DOHH2 (cell line): ENCODE data around the gene CYP2A7.

Experiments
- EZH2phosphoT487 ChIP-seq: fragments of 200-600 bp; sonication (generic); IDR thresholded peaks from 2 replicates; pipeline ENCODE4 v1.6.1; 2017; ENCODE audit warnings: borderline replicate concordance, mild to moderate bottlenecking, antibody characterized with exemption, low read length, moderate library complexity, mixed read lengths
- TF ChIP-seq, protein P1 (sequence below): fragments of 200-600 bp; sonication (generic); IDR thresholded peaks from one replicate; pipeline ENCODE4 v1.5.1; 2014; ENCODE audit warnings: antibody characterized with exemption, mild to moderate bottlenecking, low read depth, low read length; ENCODE audit not compliant: poor library complexity, severe bottlenecking

DNA sequence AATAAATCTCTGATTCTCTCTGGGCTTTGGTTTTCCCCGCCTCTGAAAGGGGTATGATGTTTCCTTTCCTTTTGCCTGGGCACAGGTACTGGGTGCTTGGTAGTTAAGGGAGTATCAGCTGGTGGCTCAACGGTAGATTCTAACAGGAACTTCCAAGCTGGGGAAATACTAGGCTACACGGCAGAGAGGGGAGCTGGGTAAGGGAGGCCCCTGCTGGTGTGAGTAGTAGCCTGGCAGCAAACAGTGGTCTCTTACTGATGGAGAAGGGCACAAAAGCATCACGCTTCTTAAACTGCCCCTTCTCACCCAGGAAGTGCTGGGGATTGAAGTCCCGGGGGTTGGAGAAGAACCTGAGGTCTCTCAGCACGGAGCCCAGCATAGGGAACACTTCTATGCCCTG lies 26.9 kb upstream of the CYP2A7 start:
- TF ChIP-seq, protein P1, sequence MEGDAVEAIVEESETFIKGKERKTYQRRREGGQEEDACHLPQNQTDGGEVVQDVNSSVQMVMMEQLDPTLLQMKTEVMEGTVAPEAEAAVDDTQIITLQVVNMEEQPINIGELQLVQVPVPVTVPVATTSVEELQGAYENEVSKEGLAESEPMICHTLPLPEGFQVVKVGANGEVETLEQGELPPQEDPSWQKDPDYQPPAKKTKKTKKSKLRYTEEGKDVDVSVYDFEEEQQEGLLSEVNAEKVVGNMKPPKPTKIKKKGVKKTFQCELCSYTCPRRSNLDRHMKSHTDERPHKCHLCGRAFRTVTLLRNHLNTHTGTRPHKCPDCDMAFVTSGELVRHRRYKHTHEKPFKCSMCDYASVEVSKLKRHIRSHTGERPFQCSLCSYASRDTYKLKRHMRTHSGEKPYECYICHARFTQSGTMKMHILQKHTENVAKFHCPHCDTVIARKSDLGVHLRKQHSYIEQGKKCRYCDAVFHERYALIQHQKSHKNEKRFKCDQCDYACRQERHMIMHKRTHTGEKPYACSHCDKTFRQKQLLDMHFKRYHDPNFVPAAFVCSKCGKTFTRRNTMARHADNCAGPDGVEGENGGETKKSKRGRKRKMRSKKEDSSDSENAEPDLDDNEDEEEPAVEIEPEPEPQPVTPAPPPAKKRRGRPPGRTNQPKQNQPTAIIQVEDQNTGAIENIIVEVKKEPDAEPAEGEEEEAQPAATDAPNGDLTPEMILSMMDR: peak; percentile 65
- TF ChIP-seq EZH2phosphoT487: no peak
